HG02943 (cell line): Measurements from ENCODE around the gene NR2F6.

Source experiments
- ATAC-seq: cut with Tn5 transposase; IDR thresholded peaks from one replicate; pipeline ENCODE4 v1.9.1; 2021; ENCODE audit warnings: mild to moderate bottlenecking, low read depth, moderate library complexity; ENCODE audit not compliant: unreplicated experiment

The NR2F6 gene

GRCh38 chr19:17240826-17241399, 4.8 kb downstream of the NR2F6 start:
- ATAC-seq = no peak

GRCh38 chr19:17240062-17240752, 5.5 kb downstream of the NR2F6 start:
- ATAC-seq = no peak

GRCh38 chr19:17237747-17238706, 7.7 kb downstream of the NR2F6 start:
- ATAC-seq = no peak

GRCh38 chr19:17236811-17237543, 8.7 kb downstream of the NR2F6 start:
- no peak for ATAC-seq

GRCh38 chr19:17235971-17236777, 9.5 kb downstream of the NR2F6 start:
- ATAC-seq = no peak

GRCh38 chr19:17235300-17235970, 10.3 kb downstream of the NR2F6 start:
- ATAC-seq = no peak

GRCh38 chr19:17234911-17235299, 10.8 kb downstream of the NR2F6 start:
- ATAC-seq = no peak

- no peak for ATAC-seq
Observed at GRCh38 chr19:17232258-17232657, 13.5 kb downstream of the NR2F6 start.

GRCh38 chr19:17229890-17230289, 15.8 kb downstream of the NR2F6 start:
- no peak for ATAC-seq

- ATAC-seq = no peak
Observed at GRCh38 chr19:17227798-17228367, 17.8 kb downstream of the NR2F6 start.

- ATAC-seq = peak; percentile 91
Observed at GRCh38 chr19:17226002-17226933, 19.5 kb downstream of the NR2F6 start, which contains the start of gene OCEL1. Gene OCEL1 (plus strand): TSS chr19:17226226. CDS start chr19:17226248, 22 bp downstream.

- ATAC-seq = no peak
Observed at GRCh38 chr19:17225053-17225452, 20.7 kb downstream of the NR2F6 start.

GRCh38 chr19:17220207-17220758, 25.4 kb downstream of the NR2F6 start:
- no peak for ATAC-seq

- ATAC-seq = no peak
Observed at GRCh38 chr19:17219286-17219685, 26.4 kb downstream of the NR2F6 start.

- no peak for ATAC-seq
Observed at GRCh38 chr19:17216058-17216670, 29.6 kb downstream of the NR2F6 start.

GRCh38 chr19:17215127-17215971, 30.4 kb downstream of the NR2F6 start, which contains the start of gene USE1:
Gene USE1 (plus strand): TSS chr19:17215357. CDS start chr19:17215406, 49 bp downstream.
- peak; percentile 69 for ATAC-seq
